BE2C (cell line): ENCODE measurements around the gene ZFYVE21.
"Not testable (repeated sequence)": the region's sequence is repeated elsewhere in the genome, so short reads cannot be mapped to it uniquely, and the experiment has no call there.

Source experiments
- DNase-seq: peaks from one replicate; pipeline ENCODE4 v3.0.0-alpha.2; 2020
- H3K27me3 ChIP-seq: fragments of 250-450 bp; sonication (Bioruptor Pico); 2 replicates; pipeline ENCODE4 v1.5.1; 2020; ENCODE audit warnings: mild to moderate bottlenecking
- H3K36me3 ChIP-seq: fragments of 250-450 bp; sonication (Bioruptor Pico); 2 replicates; pipeline ENCODE4 v1.5.1; 2020; ENCODE audit warnings: mild to moderate bottlenecking
- H3K4me1 ChIP-seq: fragments of 250-450 bp; sonication (Bioruptor Pico); 2 replicates; pipeline ENCODE4 v1.5.1; 2020
- H3K4me3 ChIP-seq: 2 replicates; pipeline ENCODE4 v1.5.1; 2011; ENCODE audit warnings: low read depth, low read length
- H3K9me3 ChIP-seq: fragments of 250-450 bp; sonication (Bioruptor Pico); 2 replicates; pipeline ENCODE4 v1.5.1; 2020
- TF ChIP-seq, protein P1 (sequence below): IDR thresholded peaks from 2 replicates; pipeline ENCODE4 v1.5.1; 2012; ENCODE audit warnings: mild to moderate bottlenecking, low read depth, low read length

Gene ZFYVE21

DNA sequence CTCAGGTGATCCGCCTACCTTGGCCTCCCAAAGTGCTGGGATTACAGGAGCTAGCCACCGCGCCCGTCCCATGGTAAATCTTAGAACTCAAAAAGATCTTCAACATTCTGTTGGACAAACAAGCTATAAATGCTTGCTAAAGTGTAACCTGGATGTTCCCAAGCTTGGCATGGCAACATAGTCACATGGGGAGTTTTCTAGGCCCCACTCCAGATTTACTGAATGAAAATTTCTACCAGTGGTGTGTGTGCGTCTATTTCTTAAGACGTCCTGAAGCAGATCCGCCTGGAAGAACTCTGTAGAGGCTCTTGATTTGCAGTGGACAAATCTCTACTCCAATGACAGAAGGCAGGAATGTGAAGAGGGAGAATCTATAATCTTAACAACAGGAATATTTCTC, 59.9 kb downstream of the ZFYVE21 start:
- Histone ChIP-seq H3K4me1 (no peaks in the 10 kb centered on the region), H3K36me3 (peaks cover 57% of the 10 kb centered on the region), H3K4me3 (no peak overlapping the region), H3K27me3 (no peaks in the 10 kb centered on the region), H3K9me3 (no peaks in the 10 kb centered on the region; the same call in 1 of the 2 replicates)
- no peak for DNase-seq
- TF ChIP-seq, protein P1, sequence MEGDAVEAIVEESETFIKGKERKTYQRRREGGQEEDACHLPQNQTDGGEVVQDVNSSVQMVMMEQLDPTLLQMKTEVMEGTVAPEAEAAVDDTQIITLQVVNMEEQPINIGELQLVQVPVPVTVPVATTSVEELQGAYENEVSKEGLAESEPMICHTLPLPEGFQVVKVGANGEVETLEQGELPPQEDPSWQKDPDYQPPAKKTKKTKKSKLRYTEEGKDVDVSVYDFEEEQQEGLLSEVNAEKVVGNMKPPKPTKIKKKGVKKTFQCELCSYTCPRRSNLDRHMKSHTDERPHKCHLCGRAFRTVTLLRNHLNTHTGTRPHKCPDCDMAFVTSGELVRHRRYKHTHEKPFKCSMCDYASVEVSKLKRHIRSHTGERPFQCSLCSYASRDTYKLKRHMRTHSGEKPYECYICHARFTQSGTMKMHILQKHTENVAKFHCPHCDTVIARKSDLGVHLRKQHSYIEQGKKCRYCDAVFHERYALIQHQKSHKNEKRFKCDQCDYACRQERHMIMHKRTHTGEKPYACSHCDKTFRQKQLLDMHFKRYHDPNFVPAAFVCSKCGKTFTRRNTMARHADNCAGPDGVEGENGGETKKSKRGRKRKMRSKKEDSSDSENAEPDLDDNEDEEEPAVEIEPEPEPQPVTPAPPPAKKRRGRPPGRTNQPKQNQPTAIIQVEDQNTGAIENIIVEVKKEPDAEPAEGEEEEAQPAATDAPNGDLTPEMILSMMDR, result no peak

DNA sequence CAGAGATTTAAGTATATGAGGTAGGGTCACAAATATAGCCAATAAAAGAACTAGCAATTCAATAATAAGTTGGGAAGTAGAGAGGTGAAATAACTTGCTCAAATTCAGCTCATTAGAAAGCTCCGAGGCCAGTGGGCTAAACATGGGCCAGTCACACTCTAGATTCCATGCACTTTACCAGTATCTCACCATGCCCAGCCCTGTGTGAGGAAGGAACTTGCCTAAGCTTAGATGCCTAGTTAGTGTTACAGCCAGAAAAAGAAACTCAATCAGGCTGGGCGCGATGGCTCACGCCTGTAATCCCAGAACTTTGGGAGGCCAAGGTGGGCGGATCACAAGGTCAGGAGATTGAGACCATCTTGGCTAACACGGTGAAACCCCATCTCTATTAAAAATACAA, 60.7 kb downstream of the ZFYVE21 start:
- H3K27me3 ChIP-seq, H3K4me3 ChIP-seq, DNase-seq, H3K4me1 ChIP-seq, H3K9me3 ChIP-seq: not testable (repeated sequence)
- H3K36me3 ChIP-seq, result peaks cover 58% of the 10 kb centered on the region

DNA sequence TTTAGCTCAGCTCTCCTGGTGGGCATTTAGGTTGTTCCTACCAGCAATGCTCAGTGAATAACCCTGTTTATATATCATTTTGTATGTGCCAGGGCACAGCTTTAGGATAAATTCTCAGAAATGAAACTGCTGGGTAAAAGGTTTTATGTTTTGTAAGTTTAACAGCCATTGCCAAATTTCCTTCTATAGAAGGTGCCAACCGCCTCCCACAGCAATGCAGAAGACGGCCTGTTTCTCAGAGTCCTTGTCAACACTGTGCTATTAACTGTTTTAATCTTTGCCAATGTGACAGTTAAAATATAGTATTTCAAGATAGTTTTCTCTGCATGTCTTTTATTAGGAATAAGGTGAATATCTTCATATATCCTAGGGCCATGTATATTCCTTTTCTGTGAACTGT, 66.8 kb downstream of the ZFYVE21 start:
- no peaks in the 10 kb centered on the region; the same call in 1 of the 2 replicates for H3K9me3 ChIP-seq
- H3K27me3 ChIP-seq, result no peaks in the 10 kb centered on the region
- TF ChIP-seq, protein P1, result no peak
- no peaks in the 10 kb centered on the region for H3K4me1 ChIP-seq
- H3K36me3 ChIP-seq, result peaks cover 62% of the 10 kb centered on the region
- DNase-seq, result no peak
- H3K4me3 ChIP-seq, result no peak overlapping the region
